PC-9 (cell line): Measurements from ENCODE around the gene CAPN15.

Experiments
- CTCF ChIP-seq: fragments of 200-600 bp; sonication (generic); conservative IDR thresholded peaks from 2 replicates; pipeline ENCODE4 v1.6.1; 2017; ENCODE audit warnings: mixed run types, antibody characterized with exemption, mild to moderate bottlenecking, moderate library complexity
- EZH2 ChIP-seq: fragments of 200-600 bp; sonication (generic); IDR thresholded peaks from 2 replicates; pipeline ENCODE4 v1.8.0; 2017; ENCODE audit warnings: antibody characterized with exemption, low read depth

- TF ChIP-seq EZH2, result no peak
- no peak for TF ChIP-seq CTCF
These were observed 65.9 kb downstream of the CAPN15 start for GRCh38 chr16:593406-593805.
